CD4-positive, alpha-beta T cell treated with Interleukin-12 subunit alpha and Interleukin-12 subunit beta, for 1 hour (primary cell): ENCODE measurements around the gene FKBP9.
"Not testable (repeated sequence)": the region's sequence is repeated elsewhere in the genome, so short reads cannot be mapped to it uniquely, and the experiment has no call there.

Experiments used
- DNase-seq: peaks from one replicate; pipeline ENCODE4 v3.0.0-alpha.2; 2020

FKBP9 gene

DNA sequence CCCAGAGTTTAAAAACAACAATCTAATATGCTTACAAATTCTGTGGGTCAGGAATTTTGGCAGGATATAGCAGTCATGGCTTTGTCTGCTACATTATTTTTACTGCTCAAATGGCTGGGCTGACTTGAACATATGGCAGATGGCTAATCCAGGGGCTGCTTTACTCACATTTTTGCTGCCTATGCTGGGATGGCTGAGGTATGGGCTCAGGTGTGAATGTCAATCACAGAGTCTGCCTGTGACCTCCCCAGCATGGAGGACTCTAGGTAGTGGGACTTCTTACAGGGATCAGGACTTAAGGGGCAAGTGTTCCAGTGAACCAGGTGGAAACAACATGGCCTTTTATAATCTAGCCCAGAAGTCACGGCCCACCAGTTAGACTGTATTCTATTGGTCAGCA lies 4.4 kb upstream of the FKBP9 start:
- DNase-seq: no peak

DNA sequence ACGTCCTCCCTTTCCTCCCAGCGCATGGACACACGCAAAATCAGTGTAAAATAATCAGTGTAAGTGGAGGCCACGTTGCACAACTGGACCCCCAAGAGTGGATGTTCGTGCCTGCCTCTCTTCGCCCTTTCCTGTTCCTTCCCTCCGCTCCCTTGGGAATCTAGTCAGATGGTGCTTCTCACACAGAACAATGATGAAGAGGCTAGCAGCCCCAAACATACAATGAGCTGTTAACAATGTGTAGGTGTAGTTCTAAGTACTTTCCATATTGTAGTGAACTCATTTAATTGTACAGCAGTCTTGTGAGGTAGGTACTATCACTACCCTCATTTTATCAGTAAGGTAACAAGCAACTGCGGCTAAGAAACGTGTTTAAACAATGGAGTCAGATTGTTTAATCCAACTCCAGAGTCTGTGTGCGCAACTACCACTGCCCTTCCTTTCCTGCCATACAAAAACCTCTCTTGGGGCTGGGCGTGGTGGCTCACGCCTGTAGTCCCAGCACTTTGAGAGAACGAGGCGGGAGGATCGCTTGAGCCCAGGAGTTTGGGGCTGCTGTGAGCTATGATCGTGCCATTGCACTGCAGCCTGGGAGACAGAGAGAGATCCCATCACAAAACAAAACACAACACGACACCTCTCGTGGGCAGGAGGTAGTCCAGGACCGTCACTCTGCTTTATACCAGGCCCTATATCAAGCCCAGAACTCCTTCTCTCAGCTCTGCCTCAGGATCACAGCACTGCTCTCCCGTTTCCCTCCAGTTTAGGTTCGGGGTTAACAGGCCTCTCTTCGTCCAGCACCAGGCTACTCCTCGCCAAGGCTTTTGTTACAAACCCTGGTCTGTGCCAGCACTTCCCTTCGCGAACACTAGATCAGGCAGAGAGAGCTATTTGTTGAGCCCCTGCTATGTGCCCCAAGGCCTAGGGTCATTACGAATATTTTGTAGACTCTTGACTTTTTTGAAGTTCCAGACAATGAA lies 1.1 kb downstream of the FKBP9 start:
- DNase-seq: no peak

DNA sequence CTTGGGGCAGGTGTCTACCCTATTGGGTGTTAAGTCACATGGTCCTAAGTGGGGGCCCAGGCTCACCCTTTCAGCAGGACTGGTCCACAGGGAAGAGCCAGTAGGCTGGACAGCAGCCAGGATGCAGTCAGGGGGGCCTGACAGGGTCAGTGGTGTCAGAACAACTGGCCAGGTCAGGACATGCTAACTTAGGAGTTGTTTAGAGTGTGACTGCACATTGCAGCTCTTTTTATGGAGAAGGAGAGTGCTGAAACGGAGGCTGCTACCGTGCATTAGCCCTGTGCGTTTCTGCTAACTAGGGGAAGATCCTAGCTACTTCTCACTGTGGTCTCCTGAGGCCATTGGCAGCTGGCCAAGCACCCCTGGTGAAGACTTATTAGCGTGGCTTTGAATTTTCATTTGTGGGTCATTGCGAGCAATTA lies 6.7 kb downstream of the FKBP9 start:
- not testable (repeated sequence) for DNase-seq

DNA sequence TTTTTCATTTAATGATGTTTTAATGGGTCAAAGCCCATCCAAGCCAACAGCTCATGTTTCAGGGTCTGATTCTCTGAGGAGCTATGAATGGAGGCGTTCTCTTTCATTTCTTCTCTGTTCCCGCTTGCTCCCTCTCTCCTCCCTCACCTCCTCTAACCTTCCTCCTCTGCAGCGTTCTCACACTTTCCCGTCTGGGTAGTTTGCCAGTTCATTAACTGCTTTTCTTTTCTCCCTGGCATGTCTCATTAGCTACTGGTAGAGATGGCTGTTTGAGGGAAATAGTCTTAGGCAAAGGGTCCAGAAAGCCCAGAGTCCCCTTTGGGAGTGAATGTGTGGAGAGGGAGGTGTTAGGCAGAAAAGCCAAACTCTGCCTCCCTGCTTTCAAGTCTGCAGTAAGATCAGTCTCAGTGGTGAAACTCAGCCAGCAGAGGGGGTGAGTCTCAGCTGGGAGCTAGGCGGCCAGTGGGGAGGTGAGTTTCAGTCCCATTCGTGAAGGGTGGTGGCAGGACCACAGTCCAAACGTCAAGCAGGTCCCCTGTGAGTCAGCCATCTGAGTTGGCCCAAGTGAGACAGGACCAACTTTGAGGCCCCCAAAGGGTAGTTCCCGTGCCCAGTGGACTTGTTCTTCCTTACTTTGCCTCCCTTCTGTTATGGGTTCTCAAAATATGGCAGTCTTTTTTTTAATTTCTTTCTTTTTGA lies 7.4 kb downstream of the FKBP9 start:
- DNase-seq: not testable (repeated sequence)

DNA sequence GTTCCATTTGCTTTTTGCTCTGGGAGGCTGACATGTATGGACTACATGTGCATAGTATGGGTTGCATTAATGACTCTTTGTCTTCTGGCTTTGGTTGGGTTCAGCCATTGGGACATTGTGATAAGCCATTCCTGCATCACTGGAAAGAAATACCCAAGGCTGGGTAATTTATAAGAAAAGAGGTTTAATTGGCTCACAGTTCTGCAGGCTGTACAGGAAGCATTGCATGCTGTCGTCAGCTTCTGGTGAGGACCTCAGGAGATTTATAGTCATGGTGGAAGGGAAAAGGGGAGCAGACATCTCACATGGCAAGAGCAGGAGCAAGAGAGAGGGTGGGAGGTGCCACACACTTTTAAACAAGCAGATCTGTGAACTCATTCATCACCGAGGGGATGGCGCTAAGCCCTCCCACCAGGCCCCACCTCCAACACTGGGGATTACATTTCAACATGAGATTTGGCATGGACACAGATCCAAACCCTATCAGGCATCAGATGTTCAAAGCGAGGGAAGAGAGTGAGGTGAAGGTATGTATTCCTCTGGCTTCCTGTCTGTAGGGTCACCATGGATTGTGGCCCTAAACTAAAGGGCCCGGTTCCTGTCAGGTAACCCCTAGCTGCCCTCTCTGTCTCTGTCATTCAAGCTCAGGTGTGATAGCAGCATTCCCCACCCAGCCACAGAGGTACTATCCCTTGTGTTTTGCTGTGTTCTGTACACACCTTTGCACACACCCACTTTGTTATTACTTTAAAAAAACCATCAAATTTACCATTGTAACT lies 9.4 kb downstream of the FKBP9 start:
- DNase-seq: not testable (repeated sequence)

DNA sequence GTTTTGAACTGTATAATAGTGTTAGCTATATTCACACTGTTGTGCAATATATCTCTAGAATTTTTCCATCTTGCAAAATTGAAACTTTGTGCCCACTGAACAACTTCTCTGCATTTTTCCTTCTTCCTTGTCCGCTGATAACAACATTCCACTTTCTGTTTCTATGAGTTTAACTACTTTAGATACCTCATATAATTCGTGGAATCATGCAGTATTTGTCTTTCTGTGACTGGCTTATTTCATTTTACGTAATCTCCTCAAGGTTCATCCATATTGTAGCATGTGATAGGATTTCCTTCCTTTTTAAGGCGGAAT lies 10.0 kb downstream of the FKBP9 start:
- DNase-seq: not testable (repeated sequence)

DNA sequence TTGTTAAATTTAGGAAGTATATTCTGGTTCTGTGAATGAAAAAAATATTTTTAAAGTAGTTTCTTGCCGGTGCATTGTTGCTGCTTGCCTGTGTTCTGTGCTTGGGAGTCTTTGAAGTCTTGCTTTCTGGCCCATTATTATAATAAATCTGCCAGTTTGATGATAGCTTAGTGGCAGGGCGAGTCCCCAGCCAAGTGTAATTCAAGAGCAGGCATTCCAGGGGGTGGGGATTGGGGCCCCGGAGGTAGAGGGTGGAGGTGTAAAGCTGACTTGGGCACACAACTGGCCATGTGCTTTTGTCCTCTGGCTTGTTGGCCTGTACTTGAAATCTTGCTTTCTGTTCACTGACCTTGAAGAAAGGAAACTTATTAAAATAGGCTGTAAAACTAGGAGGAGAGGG lies 14.7 kb downstream of the FKBP9 start:
- DNase-seq: not testable (repeated sequence)

DNA sequence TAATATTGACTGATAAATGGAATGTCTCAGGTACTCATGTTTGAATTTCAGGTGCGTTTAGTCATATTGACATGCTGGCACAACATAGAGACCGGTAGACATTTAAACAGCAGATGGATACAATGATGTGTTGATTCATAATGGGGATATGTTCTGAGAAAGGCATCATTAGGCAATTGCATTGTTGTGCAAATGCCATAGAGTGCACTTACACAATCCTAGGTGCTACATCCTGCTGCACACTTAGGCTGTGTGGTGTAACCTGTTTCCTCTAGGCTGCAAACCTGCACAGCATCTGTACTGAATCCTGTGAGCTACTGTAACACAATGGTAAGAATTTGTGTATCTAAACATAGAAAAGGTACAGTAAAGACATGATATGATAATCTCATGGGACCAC lies 19.9 kb downstream of the FKBP9 start:
- DNase-seq: not testable (repeated sequence)

DNA sequence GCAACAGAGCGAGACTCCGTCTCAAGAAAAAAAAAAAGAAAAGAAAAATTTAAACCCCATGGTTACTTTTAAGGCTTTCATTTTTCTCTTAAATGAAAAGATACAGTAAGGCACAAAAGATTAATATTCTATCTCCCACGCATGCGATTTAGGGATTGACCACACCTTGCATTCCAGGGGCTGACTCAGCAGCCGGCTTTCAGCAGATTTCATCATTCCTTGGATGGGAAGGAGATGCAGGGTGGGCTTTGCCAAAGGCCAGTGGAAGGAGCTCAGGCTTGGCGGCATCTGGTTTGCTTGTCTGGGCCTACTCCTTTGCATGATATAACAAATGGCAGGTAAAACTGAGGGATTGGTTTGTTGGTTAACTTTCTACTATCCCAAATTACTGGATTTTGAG lies 22.0 kb downstream of the FKBP9 start:
- not testable (repeated sequence) for DNase-seq

DNA sequence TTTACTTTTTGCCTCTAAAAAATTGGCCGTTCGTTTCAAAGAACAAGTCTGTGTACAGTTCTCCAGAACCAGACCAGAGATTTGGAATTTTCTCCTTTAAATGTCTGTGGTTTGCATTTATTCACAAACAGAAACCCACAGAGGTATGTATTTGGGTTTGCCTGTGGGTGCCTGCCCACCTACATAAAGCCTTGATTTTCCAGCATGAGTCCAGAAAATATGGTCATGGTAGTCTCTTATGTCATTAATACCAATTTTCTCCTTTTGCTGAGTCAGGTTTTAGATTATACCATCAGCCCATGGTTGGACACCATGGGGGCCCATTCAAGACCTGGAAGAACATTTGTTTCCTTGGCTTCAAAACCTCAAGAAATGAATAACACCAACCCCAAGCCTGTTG lies 22.7 kb downstream of the FKBP9 start:
- DNase-seq: not testable (repeated sequence)

DNA sequence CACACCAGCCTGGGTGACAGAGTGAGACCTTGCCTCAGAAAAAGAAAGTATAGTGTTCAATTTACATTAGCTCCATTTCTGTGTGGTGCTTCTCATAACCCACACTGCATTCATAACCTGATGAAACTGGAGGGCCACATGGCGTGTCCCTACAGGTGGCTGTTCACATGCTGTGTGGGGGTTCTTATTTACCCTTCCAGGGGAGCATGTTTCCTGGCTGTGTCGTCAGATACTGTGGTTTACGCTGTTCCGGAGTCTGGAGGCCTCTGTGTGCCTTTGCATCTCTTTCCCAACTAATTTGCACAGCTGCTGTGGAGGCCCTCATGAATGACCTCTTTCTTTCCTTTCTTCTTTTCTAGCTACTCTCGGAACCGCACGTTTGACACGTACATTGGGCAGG lies 30.9 kb downstream of the FKBP9 start:
- not testable (repeated sequence) for DNase-seq

DNA sequence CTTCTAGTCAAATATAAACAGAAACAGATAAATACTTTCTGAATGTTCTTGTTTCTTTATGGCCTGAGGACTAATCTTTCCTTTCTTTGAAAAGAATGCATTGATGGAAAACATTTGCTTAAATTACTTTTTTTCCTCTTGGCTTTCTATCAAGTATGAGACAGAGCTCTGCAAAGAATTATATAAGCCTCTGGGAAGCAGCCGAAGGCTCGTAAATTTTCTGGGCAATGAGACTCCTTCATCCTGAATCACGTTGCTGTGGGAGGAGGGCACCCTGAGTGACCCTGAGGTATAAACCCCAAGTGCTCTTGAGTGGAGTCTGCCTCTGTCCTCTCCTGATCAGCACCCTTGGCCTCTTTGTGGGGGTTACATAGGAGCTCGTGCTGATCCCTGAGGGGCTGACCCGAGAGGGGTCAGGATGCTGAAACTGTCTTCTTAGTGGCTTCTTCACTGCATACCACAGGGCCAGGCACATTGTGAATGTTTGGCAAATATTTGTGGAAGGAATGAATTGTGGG lies 33.9 kb downstream of the FKBP9 start:
- not testable (repeated sequence) for DNase-seq

DNA sequence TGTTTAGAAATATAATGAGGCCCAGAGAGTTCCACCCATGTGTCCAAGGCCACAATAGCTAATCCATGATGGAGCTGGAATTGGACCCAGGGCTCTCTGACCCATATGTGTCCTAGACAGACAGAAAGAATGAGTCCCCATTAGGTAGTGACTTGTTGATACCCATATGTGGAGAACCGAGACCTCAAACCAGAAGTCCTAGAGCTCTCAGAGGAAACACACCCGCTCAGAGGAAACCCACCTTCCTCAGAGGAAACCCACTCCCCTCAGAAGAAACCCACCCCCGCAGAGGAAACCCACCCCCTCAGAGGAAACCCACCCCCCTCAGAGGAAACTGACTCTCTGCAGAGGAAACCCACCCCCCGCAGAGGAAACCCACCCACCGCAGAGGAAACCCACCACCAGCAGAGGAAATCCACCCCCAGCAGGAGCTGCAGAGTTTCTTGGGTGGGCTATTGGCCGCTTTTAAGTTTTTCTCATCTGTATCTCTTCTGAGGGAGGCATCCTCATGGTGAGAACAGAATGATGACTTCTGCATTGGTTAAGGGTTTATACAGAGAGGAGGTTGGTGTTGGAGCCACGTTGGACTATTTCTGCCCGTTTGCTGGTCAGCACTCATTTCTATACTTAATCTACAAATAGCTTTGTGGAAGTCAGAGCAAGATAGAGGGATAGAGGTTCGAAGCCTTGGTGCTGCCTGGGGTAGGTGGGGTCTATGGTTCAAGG lies 34.9 kb downstream of the FKBP9 start:
- DNase-seq: peak; percentile 6

DNA sequence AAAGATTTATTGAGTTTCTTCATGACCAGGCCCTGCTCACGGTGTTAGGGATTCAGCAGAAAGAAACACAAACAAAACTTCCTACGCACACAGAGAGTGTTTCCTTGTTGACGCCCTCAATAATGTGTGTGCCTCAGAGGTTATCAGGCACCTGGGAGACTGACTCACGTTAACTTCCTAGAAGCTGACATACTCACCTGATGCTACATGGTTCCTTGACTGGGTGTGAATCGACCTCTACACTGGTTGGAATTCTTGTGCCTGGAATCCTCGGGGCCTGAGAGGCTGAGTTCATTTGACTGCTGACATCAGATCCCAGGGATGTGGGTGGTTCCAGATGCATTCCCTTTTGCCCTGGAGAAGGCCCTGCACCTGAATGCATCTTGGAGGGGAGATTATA lies 35.5 kb downstream of the FKBP9 start:
- DNase-seq: not testable (repeated sequence)

DNA sequence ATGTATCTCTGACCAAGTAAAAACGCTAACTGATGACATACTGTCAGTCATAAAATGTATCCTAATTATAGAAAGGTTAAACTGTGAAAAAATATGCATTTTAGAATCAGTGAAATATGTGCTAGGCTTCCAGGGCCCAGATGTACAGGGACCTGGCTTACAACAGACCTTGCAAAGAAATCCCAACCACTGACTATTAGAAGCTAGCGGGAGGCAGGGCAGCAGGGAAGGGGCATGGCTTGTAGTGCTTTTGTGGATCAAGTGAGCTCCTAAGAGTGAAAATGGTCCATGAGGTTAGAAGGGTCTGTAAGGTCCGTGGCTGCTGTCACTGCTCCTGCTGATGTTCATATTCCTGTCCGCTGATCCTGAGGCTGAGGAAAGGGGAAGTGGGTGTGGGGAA lies 40.7 kb downstream of the FKBP9 start:
- not testable (repeated sequence) for DNase-seq

DNA sequence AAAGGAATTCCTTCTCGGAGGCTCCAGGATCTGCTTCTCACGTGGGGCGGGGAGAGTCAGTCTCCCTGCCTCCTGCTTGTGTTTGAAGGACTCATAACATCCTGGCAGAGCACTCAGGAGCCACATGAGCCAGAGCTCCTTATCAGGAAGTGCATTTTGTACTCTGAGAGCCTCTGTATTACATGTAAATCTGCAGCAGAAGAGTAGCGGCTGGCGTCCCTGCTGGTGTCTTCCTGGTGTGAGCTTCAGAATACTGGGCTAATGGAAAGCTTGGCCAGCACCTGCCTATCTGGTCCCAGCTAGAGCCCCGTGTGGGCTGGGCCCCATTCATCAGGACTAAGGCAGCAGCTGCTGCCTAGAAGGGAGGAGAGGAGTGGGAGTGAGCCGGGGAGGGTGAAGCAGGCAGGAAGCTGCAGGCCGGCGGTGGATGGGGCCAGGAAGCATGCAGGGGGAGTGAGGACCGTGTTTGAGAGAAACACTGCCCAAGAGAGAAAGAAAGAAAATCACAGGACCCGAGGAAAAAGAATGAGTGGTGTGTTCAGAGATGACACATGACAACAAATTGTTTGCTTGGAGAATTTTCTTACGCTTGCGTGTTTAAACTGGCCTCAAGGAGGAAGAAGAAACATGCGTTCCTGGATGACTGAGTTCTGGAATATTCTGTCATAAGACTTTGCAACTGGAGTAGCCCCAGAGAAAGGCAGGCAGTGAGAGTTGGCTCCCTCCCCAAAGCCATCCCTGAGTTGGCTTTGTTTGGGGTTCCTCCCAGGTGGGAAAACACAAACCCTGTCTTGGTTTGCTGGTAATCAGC lies 41.3 kb downstream of the FKBP9 start:
- not testable (repeated sequence) for DNase-seq

DNA sequence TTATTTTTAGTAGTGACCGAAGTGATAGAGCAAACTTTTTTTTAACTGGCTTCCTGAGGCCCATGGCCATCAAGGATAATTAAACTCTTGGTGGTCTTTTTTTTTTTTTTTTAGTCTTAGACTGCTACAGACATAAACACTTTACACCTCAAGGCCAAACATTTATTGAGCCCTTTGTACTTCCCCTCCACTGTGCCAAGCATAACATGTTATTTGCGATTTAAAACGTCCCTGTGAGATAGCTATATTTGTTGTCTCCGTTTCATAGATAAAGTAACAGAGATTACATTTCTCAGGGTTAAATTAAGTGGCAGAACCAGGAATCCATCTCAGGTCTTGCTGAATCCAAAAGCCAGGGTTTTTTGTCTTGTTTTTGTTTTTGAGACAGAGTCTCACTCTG lies 42.1 kb downstream of the FKBP9 start:
- DNase-seq: not testable (repeated sequence)

DNA sequence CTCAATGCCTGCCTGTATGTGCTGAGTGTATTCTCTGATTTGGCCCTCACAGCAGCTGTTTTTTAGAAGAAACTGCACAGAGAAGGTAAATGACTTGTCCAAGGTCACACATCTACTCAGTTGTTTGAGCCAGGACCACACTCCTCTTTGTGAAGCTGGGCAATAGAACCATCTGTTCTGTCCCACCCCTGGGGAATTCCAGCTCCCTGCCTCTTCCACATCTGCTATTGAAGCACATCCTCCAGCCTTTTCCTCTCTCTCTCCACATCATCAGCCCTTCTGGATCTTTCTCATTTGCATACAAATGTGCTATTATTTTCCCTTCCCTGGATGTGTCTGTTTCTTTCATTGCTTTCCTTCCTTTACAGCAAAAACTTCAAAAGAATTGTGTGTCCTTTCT lies 45.9 kb downstream of the FKBP9 start:
- DNase-seq: not testable (repeated sequence)

DNA sequence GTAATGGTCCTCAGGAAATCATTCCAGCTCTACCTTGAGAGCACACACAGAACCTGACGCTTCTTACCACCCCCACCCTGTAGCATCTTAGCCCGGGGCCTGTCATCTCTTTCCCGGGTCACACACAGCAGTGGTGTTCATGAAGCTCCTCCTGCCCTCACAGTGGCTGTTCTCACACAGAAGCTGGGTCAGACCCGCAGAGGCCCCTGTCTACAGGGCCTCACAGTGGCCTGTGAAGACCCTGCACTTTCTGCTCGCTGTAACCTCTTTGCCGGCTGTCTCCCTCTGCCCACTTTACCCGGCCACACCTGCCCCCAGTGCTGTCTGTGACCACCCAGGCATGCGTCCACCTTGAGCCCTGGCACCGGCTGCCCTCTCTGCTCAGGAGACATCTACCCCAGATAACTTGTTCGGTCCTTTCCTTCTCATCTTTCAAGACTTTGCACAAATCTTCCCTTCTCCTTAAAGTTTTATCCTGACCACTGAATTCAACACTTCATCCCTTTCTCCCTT lies 46.9 kb downstream of the FKBP9 start:
- not testable (repeated sequence) for DNase-seq

DNA sequence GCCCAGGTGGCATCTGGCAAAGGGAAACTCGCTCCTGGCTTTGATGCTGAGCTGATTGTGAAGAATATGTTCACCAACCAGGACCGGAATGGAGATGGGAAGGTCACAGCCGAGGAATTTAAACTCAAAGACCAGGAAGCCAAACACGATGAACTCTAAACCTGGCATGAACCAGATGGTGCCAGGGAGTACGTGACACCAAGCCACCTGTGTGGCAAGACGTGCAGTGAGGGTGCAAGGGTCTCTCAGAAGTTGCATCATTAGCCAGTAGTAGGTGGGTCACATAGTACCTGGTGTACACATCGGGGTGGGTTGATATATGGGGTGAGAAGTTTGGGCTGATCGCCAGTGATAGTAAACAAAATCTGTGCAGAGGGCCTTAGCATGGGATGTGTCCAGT lies 48.0 kb downstream of the FKBP9 start:
- not testable (repeated sequence) for DNase-seq

DNA sequence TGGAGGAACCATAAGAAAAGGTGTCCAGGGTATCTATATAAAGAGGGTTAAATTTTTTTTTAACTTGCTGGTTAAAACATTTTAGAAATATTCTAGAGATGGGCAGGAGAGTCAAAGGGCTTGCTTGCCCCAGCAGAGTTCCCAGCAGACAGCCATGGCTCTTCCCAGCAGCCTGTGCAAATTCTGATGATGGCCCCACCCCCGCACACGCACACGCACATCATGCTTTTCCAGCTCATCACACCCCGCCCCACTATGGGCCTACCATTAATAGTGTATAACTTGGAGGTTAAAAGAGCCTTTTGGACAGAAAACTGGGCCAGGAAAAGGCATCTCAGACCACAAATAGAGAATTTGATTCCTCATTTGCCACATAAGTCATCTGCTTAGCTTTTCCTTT lies 48.5 kb downstream of the FKBP9 start:
- not testable (repeated sequence) for DNase-seq
